HG03439 (cell line): ENCODE data around the gene SH3PXD2A.

Source experiments
- ATAC-seq: cut with Tn5 transposase; IDR thresholded peaks from one replicate; pipeline ENCODE4 v1.9.1; 2021; ENCODE audit warnings: mild to moderate bottlenecking, moderate library complexity; ENCODE audit not compliant: unreplicated experiment

The SH3PXD2A gene

DNA sequence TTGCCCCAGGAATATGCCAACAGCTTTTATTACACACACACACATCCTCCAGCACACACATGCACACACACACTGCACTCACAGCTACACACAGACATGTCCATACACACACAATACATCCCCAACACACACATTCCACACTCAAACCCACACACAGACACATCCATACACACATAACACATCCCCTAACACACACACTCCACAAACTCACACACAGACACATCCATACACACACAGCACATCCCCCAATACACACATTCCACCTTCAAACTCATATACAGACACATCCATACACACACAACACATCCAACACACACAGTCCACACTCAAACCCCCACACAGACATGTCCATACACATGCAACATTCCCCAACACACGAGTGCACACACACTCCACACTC is 19.1 kb downstream of the SH3PXD2A start:
- ATAC-seq = no peak

DNA sequence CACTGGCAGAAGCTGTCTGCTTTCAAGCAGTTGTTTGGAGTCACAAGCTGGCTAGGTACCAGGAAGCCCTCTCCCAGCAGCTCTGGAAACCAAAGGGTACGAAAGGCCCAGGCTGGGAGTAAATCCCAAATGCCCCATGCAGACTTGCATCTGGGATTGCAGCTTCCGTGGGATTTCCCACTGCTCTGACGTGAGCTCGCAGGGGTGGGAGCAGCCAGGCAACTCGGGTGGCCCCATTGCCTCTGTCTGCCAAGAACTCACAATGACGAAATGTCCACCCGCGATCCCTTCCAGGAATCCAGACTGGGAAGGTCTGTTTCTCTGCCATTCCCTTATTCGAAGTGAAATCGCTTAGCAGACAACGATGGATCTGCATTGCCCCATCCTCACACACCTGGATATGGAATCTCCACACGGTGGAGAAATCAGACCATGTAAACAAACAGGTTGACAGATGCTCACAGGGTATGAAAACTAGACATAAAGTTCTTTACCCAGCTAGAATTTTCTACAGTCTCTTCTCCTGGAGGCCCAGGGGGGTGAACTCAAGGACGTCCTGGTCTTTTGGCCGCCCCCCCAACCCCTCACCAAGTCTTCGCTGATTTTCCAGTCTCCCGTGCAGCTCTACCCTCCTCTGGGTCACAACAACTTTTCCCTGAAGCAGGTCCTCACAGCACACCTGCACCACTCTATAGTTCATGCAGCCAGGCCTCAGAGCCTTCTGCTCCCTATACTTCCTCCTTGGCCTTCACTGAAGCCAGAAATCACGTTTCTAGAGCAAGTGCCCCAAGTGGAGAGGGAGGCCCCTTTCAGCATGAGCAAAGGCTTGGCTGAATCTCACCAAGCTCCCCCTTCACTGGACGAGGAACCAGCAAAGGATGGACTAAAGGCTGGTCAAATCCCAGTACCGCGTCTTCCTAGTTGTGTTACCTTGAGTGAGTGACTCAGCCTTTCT is 20.0 kb downstream of the SH3PXD2A start:
- ATAC-seq = no peak

DNA sequence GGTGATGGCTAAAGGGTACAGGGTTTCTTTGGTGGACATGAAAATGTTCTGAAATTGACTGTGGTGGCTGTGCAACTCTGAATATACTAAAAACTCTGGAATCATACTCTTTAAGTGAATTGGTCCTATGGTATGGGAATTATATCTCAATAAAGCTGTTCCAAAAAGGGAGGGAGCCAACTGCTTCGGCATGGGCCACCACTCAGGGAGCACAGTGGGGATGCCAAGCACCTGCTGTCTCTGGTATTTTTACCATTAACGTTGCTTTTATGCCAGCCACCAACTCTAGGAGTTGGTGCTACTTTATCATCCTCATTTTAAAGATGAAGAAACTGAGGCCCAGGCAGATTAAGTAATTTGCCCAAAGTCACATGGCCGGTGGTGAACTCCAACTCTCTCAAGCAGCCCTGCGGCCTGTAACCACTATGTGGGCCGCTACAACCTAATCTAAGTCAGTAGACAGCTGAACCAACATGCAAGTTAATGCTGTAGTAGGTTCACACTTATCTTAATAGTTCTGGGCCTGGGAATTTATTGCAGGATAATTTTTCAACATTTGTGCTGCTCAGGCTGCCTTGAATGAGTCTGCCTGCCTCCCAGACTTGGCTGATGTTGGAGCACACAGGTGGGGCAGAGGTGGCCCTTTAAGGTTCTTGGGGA is 20.8 kb downstream of the SH3PXD2A start:
- ATAC-seq = no peak

DNA sequence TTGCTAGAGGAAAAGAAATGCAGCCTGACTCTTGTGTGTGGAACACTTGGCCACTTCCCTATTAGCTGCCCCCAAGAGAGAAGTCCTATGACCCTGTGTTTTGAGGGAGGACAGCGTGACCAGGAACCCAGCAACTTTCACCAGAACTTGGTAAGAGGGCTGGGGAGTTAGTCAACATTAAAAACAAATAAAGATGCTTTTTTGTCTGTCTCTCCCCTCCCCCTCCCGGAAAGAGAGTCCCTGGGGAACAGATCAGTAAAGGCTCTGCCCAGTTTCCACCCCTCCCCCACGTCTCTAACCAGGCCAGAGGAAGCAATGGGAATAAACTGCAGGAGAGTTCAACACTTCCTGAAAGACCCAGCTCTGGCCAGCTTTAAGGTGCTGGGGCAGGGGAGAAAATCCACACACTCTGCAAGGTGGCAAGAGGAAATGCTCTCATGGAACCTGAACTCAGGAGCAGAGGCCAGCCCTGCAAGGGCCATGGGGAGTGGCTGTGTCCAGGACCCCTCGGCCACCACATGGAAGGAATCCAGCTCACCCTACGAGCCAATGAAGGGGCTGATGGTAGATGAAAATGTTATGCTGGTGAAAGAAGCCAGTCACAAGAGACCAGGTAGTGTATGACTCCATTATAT is 21.5 kb downstream of the SH3PXD2A start:
- no peak for ATAC-seq

DNA sequence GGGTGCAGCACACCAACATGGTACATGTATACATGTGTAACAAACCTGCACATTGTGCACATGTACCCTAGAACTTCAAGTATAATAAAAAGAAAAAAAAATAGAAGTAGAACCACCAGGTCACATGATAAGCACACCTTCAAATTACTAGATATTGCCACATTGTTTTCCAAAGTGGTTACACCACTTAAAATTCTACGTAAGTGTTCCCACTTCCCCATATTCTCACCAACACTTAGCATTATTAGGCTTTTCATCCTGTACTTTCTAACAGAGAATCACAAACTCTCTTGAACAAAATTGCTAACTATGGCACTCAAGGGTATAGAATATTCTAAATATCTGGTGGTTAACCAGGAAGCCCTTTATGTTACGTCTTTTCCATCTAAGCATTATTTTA is 22.6 kb downstream of the SH3PXD2A start:
- no peak for ATAC-seq

DNA sequence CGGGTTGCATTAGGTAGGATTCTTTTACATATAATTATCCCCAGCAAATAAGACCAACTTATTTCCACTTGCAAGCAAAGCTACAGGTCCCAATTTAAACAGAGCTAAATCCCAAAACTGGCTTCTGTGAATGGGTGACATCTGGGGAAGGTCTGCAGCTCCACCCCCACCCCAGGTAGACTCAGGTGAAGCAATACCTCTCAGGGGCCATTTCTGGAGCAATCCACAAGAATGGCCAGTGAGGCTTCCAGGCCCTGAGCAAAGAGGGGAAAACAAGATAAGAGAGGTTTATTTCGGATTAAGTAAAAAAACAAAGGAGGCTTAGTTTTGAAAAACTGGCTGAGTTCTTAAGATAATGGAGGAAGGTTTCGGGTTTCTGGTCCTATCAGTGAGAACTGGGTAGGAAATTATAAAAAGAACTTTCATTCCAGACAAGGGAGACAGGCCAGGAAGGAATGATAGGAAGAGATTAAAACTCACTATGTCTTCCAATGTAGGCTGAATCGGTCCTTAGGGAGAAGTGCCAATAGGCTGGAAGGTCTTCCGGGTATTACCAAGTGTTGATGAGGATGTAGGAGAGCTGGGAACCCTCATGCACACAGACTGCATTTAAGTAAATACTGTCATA is 25.4 kb downstream of the SH3PXD2A start:
- ATAC-seq = no peak

DNA sequence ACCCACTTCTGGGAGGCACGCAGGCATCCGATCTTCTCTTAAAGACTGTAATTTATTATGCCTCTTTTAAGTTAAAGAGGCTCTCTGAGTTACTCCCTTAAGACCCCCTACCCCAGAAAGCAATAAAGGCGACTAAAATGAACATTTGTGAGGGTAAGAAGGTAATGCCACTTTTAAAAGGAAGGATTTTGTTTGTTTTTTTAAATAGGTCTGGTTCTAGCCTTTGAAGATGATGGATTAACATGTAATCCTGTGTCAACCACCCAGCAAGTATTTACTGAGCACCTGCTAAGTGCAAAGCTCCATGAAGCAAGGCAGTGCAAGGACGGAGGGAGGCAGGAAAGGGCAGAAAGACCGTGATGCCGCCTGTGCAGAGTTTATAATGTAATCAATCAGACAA is 26.1 kb downstream of the SH3PXD2A start:
- ATAC-seq = no peak

DNA sequence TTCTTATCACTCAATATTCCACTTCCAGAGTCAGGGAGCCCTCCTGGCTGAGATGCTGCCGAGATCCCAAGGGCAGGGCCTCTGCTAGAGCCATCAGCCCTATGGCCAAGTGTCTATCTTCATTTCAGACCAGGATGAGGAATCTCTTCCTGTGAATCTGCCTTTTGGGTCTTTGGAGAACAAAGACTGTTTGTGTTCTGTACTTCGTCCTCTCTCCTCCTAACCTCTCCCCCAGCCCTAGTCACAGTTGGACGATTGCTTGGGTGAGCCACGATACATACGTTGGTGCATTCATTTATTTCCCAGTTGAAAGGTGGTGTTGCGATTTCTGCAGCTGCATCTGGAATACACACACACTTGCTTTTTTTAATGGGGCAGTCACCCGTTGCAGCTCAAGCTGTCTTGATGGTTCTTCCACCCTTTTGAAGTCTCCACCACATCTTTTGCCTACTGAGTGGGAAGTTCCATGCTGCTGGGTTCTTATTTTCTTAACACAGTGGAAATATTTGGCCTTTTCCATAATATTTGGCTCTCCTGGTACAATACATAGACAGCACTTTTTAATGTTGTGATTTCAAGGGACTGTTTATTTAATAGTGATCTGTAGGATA is 26.7 kb downstream of the SH3PXD2A start:
- ATAC-seq = no peak

DNA sequence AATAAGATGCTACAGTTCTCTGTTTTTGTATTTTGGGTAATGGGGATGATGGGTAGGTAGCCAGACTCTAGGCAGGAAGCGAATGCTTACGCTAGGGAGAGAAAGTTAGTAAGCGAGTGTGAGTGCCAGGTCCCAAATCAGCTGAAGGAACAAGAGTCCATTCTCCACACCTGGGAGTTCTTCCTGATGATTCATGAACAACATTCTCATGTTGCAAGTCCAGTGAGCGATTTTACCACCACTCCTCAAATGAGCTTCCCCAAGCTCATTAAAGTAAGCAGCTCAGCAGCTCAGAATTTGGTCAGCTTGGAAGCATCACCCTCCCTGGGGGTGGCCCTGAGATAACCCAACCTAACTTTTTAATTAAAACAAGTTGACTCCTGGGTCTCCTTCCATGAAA is 27.3 kb downstream of the SH3PXD2A start:
- no peak for ATAC-seq

DNA sequence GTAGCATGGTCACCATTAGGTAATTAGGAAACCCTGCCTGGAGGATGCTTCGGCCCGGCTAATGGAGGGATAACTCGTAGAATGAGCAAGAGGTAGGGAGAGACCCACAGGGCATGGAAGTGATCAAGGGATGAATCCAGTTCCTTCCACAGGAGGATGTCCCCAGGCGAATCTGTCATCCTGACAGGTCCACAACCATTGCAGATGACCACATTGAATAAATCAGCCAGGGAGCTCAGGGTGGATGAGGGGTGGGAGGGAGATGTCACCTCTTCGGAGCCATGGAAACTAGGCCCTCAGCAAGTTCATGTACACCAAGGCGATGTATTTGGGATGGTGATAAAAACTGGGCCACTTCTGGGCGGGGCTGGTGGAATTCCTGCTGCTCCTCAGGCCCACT is 28.5 kb downstream of the SH3PXD2A start:
- no peak for ATAC-seq

DNA sequence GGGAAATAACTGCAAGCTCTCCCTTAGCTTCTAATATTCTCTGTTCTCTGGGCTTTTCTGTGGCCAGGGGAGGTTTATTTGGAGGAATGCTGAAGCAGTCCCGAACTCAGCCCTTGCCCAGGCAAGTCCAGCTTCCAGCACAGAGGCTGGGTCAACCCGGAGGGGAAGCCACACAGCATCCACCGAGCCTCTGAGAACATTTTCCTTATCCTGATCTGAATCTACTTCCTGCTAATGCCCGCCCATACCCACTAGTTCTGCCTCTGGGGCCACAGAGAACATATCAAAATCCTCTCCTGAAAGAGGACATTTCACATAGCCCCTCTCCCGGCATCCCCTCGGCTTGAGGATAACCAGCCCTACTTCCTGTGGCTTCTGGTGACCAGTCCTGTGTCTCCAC is 31.1 kb downstream of the SH3PXD2A start:
- ATAC-seq = no peak

DNA sequence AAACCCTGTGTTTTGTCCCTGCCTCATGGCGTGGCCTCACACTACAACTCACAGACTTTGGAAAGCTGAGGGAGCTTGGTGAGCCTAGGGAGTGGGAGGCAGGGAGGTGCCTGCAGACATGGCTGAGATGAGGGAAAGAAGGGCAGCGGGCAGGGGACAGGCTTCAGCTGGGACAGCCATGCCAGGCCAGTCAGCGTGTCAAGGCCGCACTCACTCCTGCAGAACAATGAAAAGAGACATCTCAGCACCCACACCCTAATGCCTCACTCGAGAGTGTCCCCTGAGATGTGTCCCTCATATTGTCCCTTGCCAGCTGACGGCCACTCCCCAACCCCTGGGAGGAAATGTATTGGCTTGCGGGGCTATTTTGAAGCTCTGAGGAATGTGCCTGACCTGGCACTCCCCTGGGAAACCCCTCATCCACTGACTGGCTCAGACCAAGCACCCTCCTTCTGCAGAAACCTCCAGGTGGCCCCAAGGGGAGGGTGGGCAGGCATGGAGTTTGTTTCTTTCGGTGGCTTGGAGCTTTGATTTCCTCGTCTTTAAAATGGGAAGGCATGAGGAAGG is 31.6 kb downstream of the SH3PXD2A start:
- ATAC-seq = no peak

DNA sequence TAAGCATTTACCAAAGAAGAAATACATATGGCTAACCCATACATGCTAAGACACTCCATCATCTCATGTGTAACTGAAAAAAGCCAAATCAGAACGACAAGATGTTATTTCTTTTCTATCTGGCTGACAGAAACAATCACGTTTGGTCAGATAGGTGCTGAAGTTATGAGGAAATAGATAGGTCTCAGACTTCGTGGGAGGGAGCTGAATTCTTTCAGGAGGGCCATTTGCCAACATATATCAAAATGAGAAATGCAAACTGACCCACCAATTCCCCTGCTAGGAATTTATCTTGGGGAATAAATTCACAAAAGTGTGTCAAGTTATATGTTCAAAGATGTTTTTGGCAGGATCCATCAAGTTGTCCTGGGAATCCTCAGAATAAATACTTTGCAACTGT is 32.6 kb downstream of the SH3PXD2A start:
- ATAC-seq = no peak

DNA sequence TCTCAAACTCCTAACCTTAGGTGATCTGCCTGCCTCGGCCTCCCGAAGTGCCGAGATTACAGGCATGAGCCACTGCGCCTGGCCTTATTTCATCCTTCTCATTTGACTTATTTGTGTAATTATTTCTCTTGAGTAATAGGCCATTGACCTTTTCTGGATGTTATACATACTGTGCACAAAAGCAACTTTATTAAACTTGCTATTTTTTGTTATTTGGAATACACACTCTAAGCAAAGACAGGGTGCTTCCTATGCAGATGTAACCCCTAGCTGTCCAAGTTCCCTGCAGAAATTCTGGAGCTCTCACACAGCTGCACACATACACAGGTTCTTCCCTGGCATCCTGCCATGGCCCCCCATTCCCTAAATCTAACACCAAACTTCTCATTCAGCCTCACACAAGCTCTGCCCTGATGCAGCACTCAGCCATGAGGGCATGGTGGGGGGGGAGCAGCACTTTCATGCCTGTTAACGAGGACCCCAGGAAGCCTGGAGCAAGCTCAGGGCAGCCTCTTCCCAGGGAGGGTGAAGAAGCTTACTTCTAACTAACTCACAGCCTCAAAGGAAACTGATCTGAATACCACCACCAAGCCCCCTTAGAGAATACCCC is 33.2 kb downstream of the SH3PXD2A start:
- ATAC-seq = no peak

DNA sequence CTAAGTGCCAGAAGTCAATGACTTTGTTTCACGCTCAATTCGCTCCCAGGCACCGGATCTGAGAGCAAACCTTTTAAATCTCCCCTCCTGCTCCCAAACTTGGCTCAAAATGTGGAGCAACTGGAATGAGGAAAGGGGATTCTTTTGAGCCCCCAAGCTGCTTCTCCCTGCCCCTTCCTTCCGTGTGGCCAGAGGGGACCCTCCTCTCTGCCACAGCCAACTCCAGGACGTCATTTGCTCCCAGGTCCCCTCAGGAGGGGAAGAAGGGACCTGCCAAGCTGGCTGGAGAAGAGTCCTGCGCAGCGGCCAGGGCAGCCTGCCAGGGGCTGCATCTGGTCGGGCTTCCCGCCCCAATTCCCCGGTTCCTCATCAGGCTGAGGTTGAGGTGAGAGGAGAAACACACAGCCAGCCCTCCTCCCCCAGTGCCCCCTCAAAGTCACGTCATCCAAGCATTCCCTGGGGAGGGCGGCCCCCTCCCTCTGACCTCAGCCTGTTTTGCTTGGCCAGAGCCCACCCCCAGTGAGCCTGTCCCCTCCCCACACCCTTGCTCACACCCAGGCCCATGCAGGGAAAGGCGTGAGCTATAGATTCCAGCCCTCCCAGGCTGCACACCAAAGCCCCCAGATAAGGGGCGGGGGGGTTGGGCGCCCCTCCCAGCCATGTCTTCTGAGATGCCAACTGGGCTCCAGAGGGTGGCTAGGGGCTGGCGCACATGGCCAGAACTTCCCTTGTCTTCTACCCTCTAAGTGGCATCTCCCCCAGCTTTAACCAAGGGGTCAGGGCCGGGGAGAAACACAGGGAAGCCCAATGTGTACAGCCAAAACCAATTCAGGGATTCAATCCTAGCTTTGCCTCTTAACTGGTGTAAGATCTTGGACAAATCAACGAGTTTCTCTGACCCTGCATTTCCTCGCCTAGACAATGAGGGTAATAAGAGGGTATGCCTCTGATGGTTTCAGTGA is 35.0 kb downstream of the SH3PXD2A start:
- no peak for ATAC-seq

DNA sequence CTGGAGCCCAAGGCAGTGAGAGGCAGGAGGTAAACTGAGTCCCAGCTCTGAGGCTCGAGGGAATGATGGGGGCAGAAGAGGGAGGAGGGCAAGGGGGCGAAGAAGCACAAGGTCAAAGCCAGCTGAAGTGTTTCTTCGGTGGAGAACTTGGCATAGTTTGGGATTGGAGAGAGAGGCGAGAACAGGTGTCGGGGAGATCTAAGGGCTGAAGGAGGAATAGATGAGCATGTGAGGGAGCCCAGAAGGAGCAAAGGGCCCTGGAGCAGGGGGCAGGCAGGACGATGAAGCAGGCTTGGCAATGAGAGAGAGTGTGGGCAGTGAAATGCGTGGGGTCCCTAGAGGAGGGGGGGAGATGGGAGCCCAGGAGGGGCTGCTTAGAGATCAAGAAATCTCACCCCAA is 35.9 kb downstream of the SH3PXD2A start:
- ATAC-seq = no peak

DNA sequence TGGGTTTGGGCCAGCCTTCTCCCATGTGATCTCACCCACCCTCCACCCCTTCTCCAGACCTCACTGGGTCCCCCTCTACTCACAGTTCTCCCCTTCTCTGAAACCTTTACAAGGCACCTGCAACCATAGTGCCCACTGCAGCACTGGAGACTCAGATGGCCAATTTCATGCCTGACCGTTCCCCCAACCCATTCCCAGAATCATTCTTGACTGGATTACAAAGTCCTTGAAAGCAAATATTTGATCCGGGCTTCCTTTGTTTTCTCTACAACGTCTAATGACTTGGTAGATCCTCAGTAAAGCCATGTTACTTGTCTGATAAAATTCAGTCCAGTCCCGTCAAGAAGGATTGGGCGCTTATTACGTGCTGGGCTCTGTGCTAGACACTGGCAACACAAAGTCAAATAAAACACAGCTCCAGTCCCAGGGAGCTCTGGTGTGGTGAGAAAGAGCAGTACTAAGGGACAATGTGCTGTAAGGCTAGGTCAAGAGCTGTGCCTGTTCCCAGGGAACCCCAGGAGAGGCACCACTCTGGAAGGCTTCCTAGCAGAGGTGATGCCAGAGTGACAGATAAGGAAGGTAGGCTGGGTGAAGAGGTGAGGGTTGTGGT is 36.5 kb downstream of the SH3PXD2A start:
- no peak for ATAC-seq

DNA sequence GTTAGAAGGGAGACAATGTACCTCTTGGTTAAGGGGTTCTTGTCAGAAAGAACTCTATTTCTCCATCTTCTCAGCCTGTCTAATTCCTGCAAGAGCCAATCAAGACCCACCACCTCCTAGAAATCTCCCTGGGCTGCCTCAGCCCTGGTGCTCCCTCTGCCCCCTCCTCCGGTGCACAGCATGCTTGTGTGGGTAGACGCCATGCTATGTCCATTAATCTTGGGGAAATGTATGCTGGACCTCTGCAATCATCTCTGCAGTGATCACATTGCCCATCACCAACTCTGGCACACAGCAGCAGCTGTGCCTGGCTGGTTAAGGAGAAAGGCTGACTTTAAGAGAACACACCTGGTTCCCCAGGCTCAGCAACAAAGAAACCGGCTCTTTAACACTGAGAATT is 37.3 kb downstream of the SH3PXD2A start:
- no peak for ATAC-seq

DNA sequence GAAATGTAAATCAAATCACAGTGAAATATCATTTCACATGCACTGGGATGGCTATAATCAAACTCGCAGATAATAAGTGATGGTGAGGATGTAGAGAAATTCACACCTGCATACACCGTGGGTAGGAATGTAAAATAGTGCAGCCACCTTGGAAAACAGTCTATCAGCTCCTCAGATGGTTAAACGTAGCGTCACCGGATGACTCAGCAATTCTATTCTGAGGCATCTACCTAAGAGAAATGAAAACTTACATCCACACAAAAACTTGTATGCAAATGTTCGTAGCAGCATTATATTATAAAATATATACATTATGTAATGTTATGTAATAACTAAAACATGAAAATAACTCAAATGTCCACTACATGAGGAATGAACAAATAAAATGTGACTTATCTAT is 38.9 kb downstream of the SH3PXD2A start:
- ATAC-seq = no peak
